DND-41 (cell line): ENCODE data around the gene TRIM13.

Source experiments
- CTCF ChIP-seq: IDR thresholded peaks from 2 replicates; pipeline ENCODE4 v1.5.1; 2012; ENCODE audit warnings: borderline replicate concordance, low read length, moderate library complexity, mild to moderate bottlenecking; ENCODE audit not compliant: poor library complexity, severe bottlenecking; ENCODE audit errors: extremely low read depth
- EZH2 ChIP-seq: IDR thresholded peaks from 3 replicates; pipeline ENCODE4 v1.6.1; 2012; ENCODE audit warnings: borderline replicate concordance, low read depth, mild to moderate bottlenecking, moderate library complexity, low read length, inconsistent platforms; ENCODE audit not compliant: severe bottlenecking

GRCh38 chr13:49956131-49956530 lies 40.7 kb upstream of the TRIM13 start:
- no peak for TF ChIP-seq CTCF
- no peak for TF ChIP-seq EZH2
